GM18499 (cell line): ENCODE results near the gene PELI1.

ENCODE experiments used
- ATAC-seq: cut with Tn5 transposase; IDR thresholded peaks from one replicate; pipeline ENCODE4 v1.9.1; 2021; ENCODE audit warnings: moderate number of reproducible peaks; ENCODE audit not compliant: insufficient read depth, unreplicated experiment

PELI1 gene, protein sequence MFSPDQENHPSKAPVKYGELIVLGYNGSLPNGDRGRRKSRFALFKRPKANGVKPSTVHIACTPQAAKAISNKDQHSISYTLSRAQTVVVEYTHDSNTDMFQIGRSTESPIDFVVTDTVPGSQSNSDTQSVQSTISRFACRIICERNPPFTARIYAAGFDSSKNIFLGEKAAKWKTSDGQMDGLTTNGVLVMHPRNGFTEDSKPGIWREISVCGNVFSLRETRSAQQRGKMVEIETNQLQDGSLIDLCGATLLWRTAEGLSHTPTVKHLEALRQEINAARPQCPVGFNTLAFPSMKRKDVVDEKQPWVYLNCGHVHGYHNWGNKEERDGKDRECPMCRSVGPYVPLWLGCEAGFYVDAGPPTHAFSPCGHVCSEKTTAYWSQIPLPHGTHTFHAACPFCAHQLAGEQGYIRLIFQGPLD

GRCh38 chr2:64144057-64145013, at the start of gene PELI1:
PELI1 (minus strand) TSS chr2:64144420; CDS start chr2:64108310, 36,110 bp downstream.
- peak; percentile 73 for ATAC-seq

DNA sequence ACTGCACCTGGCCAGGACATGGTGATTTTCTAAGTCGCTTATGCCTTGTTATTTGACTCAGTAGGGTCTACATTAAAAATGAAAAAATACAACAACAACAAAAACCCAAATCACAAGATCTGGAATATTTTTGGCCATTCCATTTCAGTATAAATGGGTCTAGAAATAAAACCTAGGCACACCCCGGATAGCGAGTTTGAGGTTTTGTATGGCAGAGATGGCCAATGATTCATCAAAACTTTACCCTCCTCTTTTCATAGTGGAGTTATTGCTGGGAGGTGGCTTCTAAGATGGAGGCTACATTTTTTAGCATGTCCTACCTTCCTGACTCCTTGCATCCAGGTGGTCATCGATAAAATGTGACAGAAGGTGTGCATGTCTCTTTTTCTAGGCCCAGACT, 49.3 kb upstream of the PELI1 start:
- ATAC-seq: no peak

GRCh38 chr2:64192664-64193105, 48.5 kb upstream of the PELI1 start:
- ATAC-seq: no peak

GRCh38 chr2:64192125-64192479, 47.9 kb upstream of the PELI1 start:
- ATAC-seq: no peak

DNA sequence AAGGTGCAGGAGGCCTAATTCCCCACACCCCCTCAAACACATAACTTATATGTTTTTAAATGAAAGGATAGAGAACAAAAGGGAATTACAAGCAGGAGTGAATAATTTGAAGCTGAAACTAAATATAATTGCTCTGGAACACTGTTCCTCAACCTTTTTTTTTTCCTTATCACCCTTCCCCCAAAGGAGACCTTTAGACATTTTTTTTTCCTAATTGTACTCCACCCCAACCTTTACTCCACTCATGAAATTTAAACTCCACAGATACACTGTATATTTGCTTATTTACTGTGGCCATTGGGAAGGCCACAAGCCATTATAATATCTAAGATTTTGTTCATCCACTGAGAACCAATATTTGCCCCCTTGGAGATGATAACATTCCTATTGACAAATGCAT, 45.4 kb upstream of the PELI1 start:
- no peak for ATAC-seq

DNA sequence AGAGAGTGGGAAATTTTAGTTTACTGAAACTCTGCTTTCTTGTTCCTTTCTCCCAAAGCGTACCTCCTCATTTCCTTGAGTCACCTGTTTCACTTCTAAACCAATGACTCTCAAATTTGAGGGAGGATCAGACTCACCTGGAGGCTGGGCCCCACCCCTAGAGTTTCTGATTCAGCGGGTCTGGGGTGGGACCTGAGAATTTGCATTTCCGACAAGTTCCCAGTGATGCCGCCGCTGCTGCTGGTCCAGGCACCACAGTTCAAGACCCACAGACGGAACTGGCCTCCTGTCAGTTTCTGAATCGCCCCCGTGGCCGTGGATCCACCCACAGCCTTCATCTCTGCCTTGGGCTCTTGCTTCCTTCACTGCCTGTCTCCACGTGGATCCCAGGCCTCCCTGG, 44.9 kb upstream of the PELI1 start:
- ATAC-seq: no peak

DNA sequence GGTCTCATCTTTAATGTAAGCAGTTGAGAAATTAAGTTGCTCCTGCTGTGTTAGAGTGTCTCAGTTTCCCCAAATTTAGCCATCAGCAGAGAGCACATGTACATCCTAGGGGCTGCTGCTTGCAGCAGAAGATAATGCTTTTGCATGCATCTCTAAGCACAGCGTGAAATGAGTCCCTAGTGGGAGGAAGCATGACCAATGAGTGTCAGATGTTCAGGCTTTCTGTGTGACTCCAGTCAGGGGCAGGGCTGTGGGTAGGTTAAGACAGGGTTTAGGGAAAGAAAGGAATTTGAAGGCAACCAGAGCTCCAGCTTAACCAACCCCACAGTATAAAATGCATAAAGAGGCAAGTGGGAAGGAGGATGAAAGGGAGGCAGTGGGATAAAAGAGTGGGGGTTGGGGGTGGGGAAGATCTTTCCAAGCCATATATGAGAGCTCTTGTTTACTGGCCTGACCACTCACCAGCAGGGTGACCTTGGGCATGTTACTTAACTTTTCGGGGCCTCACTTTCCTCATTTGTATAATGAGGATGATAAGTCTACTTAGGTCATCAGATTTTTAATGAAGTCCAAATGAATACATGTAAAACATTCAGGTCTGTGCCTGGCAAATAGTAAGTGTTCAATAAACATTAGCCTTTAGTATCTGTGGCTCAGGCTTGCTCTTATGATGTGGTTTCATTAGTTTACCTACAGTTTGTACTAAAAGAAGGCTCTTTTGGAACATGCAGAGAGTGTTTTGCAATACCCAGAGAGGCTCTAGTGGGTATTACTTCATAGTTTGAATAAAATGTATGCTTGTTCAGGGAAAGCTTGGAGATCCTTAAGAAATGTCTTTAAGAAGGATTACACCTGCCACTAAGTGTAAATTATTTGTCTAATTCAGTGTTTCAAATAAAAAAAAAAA, 42.7 kb upstream of the PELI1 start:
- ATAC-seq: no peak

GRCh38 chr2:64179582-64180321, 35.5 kb upstream of the PELI1 start:
- no peak for ATAC-seq

- ATAC-seq: no peak
These were observed 33.1 kb upstream of the PELI1 start for GRCh38 chr2:64177315-64177714.

GRCh38 chr2:64175419-64176197, 31.4 kb upstream of the PELI1 start:
- ATAC-seq: no peak

- ATAC-seq: no peak
These were observed 29.2 kb upstream of the PELI1 start for GRCh38 chr2:64173156-64174135.

DNA sequence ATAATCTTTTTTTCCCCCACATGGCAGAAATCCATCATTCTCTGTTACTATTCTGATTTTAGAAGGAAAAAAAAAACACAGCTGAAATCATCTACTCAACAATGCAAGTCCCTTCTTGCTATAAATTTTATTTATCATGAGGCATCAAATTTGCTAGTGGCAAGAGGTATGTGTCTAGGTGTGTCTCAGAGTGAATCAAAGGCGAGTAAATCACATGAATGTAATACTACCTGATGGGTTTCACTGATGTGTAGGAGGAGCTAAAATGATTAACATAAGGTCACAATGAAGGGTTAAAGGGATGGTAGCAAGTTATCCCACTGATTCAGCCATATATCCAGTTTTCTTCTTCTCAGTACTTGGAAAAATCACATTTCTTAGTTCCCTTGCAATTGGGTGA, 24.5 kb upstream of the PELI1 start:
- no peak for ATAC-seq

DNA sequence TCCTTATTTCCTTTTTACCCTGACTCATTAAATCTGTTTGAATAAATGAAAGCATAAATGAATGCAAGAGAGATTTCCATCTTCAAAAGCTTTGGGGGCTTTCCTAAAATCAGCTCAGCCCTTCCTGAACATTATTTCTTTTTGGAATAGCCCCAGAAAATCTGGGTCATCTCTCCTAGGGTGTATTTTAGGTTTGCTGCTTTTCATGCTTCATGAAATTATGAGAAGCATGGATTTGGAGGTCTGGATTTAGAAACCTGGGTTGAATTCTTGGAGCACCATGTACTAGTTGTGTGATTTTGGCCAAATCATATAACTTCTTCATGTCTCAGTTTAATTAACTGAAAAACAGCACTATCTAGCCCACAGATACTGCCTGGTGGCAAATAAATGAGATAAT, 24.0 kb upstream of the PELI1 start:
- no peak for ATAC-seq

DNA sequence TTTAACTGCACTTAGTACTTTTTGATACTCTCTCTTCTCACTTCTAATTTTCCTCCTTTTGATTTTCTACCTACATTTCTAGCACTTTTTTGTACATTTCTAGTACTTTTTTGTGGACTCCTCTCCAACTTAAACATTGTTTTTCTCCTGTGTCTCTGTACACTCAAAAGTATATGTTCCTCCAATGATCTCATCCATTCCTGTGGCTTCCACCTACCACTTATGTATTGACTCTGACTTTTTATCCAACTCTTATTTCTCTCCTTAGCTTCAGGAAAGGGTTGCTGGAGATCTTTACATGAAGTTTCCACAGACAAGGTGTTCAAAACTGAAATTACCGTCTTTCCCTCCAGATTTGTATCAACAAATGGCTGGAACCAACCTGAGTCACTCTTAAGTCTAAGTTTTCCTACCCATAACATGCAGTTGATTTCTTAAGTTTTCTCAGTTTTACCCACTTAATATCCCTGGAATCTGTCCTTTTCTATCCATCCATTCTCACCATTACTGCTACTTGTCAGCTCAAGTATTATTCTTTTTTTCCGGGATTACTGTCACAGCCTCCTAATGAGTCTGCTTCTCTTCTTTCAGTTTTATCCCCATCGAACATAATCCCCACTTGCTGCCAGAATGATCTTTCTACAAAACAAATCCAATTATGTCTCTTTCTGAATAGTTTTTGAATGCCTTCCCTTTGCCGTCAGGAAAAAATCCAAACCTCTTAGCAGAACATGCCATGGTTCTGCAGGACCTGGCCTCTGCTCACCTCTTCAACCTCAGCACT, 22.6 kb upstream of the PELI1 start:
- ATAC-seq: no peak

GRCh38 chr2:64166212-64166611, 22.0 kb upstream of the PELI1 start:
- ATAC-seq: no peak

DNA sequence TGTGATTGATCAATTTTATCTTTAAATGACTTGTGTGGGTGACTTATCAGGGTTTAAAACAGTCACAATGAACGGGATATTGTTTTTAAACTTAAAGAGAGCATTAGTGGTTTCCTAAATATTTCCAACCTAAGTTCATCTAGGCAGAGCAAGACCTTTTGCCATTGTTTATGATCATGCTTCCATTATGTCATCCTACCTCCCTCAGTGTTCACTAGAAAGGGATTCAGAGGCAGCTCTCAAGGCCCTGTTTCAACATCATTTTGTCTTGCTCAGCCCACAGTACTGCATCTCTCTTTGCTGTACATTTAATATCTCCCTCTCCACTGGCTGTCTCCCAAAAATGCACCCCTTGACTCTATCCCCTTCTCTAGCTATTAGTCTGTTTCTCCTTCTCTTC, 21.5 kb upstream of the PELI1 start:
- no peak for ATAC-seq

- ATAC-seq: no peak
These were observed 20.4 kb upstream of the PELI1 start for GRCh38 chr2:64164629-64165028.
